Uterus (tissue), 4 donors: ENCODE measurements around the gene IRF2. TPM values are rescaled to one million over a fixed set of nuclear protein-coding genes. Genes with fewer than 3 reads are reported as not detected.
A peak's percentile ranks its signal among the peaks of the same experiment; 100 is the strongest.

Experiments used
- DNase-seq, 2 donors: peaks; one replicate each; pipeline ENCODE4 v3.0.0-alpha.2; 2019 to 2020
- H3K27ac ChIP-seq, 2 donors: fragments of 200-600 bp; sonication (generic); 1 replicate in 1 of 2; 2 replicates in 1 of 2; pipeline ENCODE4 v1.5.1; 2016 to 2018
- H3K27me3 ChIP-seq, 2 donors: fragments of 200-600 bp; sonication (generic); one replicate each; pipeline ENCODE4 v1.5.1; 2018 to 2019; ENCODE audit warnings: control low read depth in 1 of 2
- H3K36me3 ChIP-seq, 2 donors: fragments of 200-600 bp; sonication (generic); one replicate each; pipeline ENCODE4 v1.5.1; 2019; ENCODE audit warnings: control low read depth in 1 of 2
- H3K4me1 ChIP-seq, 2 donors: fragments of 200-600 bp; sonication (generic); one replicate each; pipeline ENCODE4 v1.5.1; 2018 to 2019; ENCODE audit warnings: control low read depth in 1 of 2
- H3K4me3 ChIP-seq, 2 donors: fragments of 200-600 bp; sonication (generic); 1 replicate in 1 of 2; 2 replicates in 1 of 2; pipeline ENCODE4 v1.5.1; 2018 to 2019; ENCODE audit warnings: mild to moderate bottlenecking in 1 of 2
- H3K9me3 ChIP-seq, 2 donors: fragments of 200-600 bp; sonication (generic); one replicate each; pipeline ENCODE4 v1.5.1; 2019; ENCODE audit warnings: control low read depth in 1 of 2
- CTCF ChIP-seq, 4 experiments: fragments of 200-600 bp in 2 of 4; fragments of 450-650 bp in 2 of 4; sonication (generic) in 2 of 4; IDR thresholded peaks; one replicate each; pipeline ENCODE4 v1.5.1; 2016 to 2019; ENCODE audit warnings: antibody characterized with exemption in 4 of 4, mild to moderate bottlenecking in 2 of 4, moderate library complexity in 1 of 4
- POLR2A ChIP-seq, 2 donors: fragments of 450-650 bp; IDR thresholded peaks; one replicate each; pipeline ENCODE4 v1.6.1; 2016; ENCODE audit warnings: antibody characterized with exemption in 2 of 2, mild to moderate bottlenecking in 1 of 2, moderate library complexity in 1 of 2
- intact Hi-C: fragments of 100-400 bp; cut with DNase I; formaldehyde crosslinking; loops from one replicate; pipeline ENCODE4 v1.15.1; 2023; ENCODE audit warnings: low total_unique reads
- total RNA-seq, 4 donors: library from RNA; depleted of rRNA in 3 of 4; stranded (reverse); fragments of >200 nt in 3 of 4; gene quantifications; one replicate each; pipeline versions ENCODE4 v1.1.0 to v1.2.4, GENCODE V29; 2014 to 2023
- donor health status: DM: yes; HTN: yes; CAD: no.

IRF2 gene
- total RNA-seq, 4 donors from 2014 or later: 7.9 to 45.7 (median 35.7) TPM

- H3K36me3 ChIP-seq: no peaks in the 10 kb centered on the region
- no peak for DNase-seq
- no peaks in the 10 kb centered on the region for H3K27me3 ChIP-seq
- H3K27ac ChIP-seq: peak overlapping the region; percentile 58 to 66
- no peaks in the 10 kb centered on the region for H3K9me3 ChIP-seq
- H3K4me3 ChIP-seq: peak overlapping the region in 1 of 2 donors; percentile 20
- no peaks in the 10 kb centered on the region for H3K4me1 ChIP-seq
- TF ChIP-seq POLR2A (IDR thresholded peaks at IDR 0.05) (no peak), CTCF (IDR thresholded peaks at IDR 0.05) (no peak)
- intact Hi-C loops: no loop called here
Measured at GRCh38 chr4:184416913-184417734, 57.2 kb downstream of the IRF2 start.

DNA sequence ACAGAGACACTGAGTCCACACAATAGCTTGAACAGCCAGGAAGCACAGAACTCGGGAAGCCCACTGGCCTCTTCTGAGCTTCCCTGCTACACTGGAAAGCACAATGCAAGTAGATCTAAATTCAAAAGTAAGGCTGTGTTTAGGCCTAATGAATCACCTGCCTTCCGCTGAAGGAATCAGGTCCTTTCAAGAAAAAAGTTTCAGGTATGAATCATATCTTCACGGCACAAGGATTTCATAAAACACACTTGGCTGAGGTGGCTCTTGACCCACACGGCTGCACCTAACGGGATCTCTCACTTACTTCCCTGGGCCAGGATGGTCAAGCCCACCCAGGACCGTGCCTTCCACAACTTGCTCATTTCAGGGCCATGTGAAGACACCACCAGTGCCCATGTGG is 59.3 kb downstream of the IRF2 start:
- Histone ChIP-seq H3K9me3 (no peaks in the 10 kb centered on the region), H3K4me1 (no peaks in the 10 kb centered on the region), H3K36me3 (no peaks in the 10 kb centered on the region), H3K27me3 (no peaks in the 10 kb centered on the region), H3K4me3 (no peak overlapping the region), H3K27ac (no peak overlapping the region)
- no peak for DNase-seq
- no peak for TF ChIP-seq POLR2A (IDR thresholded peaks at IDR 0.05)
- no peak for TF ChIP-seq CTCF (IDR thresholded peaks at IDR 0.05)
- intact Hi-C loops: no loop called here

DNA sequence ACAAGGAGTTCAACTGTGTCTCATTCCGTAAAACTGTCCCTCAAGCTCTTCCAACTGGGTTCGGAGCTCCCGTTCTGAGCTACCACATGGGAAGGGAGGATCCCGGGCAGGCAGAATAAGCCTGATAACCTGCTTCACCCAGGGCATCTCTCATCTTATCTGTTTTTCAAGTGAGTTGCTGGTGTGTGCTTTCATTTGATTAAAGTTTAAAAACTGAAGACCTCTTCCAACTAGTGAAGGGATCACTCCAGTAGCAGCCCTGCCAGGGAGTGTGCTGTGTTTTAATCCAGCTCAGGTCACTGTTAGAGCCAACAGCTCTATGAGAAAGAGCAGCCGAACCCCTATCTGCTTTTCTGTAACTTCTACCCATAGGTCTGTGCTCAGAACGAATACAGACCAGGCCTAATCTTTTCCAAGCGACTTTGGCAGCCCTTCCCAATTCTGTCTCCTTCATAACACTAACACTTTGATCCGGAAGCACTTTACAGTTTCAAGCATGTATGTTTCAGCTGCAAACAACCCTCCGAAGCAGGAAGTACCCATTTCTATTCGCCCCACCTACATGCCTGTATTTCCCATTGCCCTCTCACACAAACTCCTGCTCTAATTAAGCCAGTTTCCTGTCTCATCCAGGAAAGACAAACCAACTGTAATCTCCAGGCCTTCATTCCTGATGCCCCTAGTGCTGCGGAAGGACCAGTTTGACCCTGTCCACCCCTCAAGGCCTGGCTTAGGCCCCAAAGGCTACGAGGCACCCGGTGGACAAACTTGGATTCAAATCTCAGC is 60.9 kb downstream of the IRF2 start:
- Histone ChIP-seq H3K9me3 (no peaks in the 10 kb centered on the region), H3K27me3 (no peaks in the 10 kb centered on the region), H3K36me3 (no peaks in the 10 kb centered on the region), H3K4me1 (no peaks in the 10 kb centered on the region), H3K4me3 (no peak overlapping the region), H3K27ac (no peak overlapping the region)
- intact Hi-C loops: no loop called here
- TF ChIP-seq CTCF (IDR thresholded peaks at IDR 0.05) (no peak), POLR2A (IDR thresholded peaks at IDR 0.05) (no peak)
- DNase-seq: no peak

- no peaks in the 10 kb centered on the region for H3K36me3 ChIP-seq
- no peak for TF ChIP-seq POLR2A (IDR thresholded peaks at IDR 0.05)
- no peak for TF ChIP-seq CTCF (IDR thresholded peaks at IDR 0.05)
- H3K9me3 ChIP-seq: no peaks in the 10 kb centered on the region
- H3K27ac ChIP-seq: no peak overlapping the region
- intact Hi-C loops: no loop called here
- H3K4me1 ChIP-seq: peaks cover 0 to 4% of the 10 kb centered on the region in 2 donors
- H3K4me3 ChIP-seq: no peak overlapping the region
- no peaks in the 10 kb centered on the region for H3K27me3 ChIP-seq
- no peak for DNase-seq
Measured at GRCh38 chr4:184410748-184411147, 63.6 kb downstream of the IRF2 start.
